Smooth muscle cell (in vitro differentiated cells): ENCODE data around the gene GRIP2. TPM values are rescaled to one million over a fixed set of nuclear protein-coding genes. Genes with fewer than 3 reads are reported as not detected.

ENCODE experiments used
- DNase-seq: peaks from one replicate; lab custom pipeline; 2025; ENCODE audit not compliant: unreplicated experiment; lab: John Stamatoyannopoulos, UW
- H2AFZ ChIP-seq: fragments of 200-600 bp; sonication (generic); 2 replicates; pipeline ENCODE4 v1.6.0; 2016; ENCODE audit warnings: antibody characterized with exemption, low read depth, mild to moderate bottlenecking
- H3F3A ChIP-seq: fragments of 200-600 bp; sonication (generic); 2 replicates; pipeline ENCODE4 v1.6.0; 2017; ENCODE audit warnings: antibody characterized with exemption, low read depth
- H3K27ac ChIP-seq: fragments of 200-600 bp; sonication (generic); 2 replicates; pipeline ENCODE4 v1.5.1; 2016; ENCODE audit warnings: low read depth, mild to moderate bottlenecking
- H3K27me3 ChIP-seq: fragments of 200-600 bp; sonication (generic); 2 replicates; pipeline ENCODE4 v1.6.1; 2016; ENCODE audit warnings: low read depth, mild to moderate bottlenecking
- H3K36me3 ChIP-seq: fragments of 200-600 bp; sonication (generic); 2 replicates; pipeline ENCODE4 v1.5.1; 2016; ENCODE audit warnings: low read depth
- H3K4me1 ChIP-seq: fragments of 200-600 bp; sonication (generic); 2 replicates; pipeline ENCODE4 v1.5.1; 2016; ENCODE audit warnings: low read depth
- H3K4me2 ChIP-seq: fragments of 200-600 bp; sonication (generic); 2 replicates; pipeline ENCODE4 v1.6.0; 2016; ENCODE audit warnings: mild to moderate bottlenecking
- H3K4me3 ChIP-seq: fragments of 200-600 bp; sonication (generic); 2 replicates; pipeline ENCODE4 v1.5.1; 2016; ENCODE audit warnings: mild to moderate bottlenecking
- H3K79me2 ChIP-seq: fragments of 200-600 bp; sonication (generic); 2 replicates; pipeline ENCODE4 v1.6.0; 2016; ENCODE audit warnings: low read depth, mild to moderate bottlenecking
- H3K9ac ChIP-seq: fragments of 200-600 bp; sonication (generic); 2 replicates; pipeline ENCODE4 v1.6.0; 2016; ENCODE audit warnings: low read depth
- H3K9me3 ChIP-seq: fragments of 200-600 bp; sonication (generic); replicated peaks from 2 replicates; pipeline ENCODE4 v1.5.1; 2016; ENCODE audit warnings: low read depth
- H4K20me1 ChIP-seq: fragments of 200-600 bp; sonication (generic); 2 replicates; pipeline ENCODE4 v1.6.0; 2016; ENCODE audit warnings: low read depth
- CTCF ChIP-seq: fragments of 200-600 bp; sonication (generic); IDR thresholded peaks from 2 replicates; pipeline ENCODE4 v1.5.1; 2017; ENCODE audit warnings: borderline replicate concordance, mild to moderate bottlenecking, antibody characterized with exemption; ENCODE audit not compliant: insufficient read depth, poor library complexity, severe bottlenecking
- WGBS: methylation state at CpG from one replicate; pipeline ENCODE4 v1.1.7; 2016; ENCODE audit warnings: low lambda C conversion rate; 5-methylcytosine and 5-hydroxymethylcytosine counted together
- polyA plus RNA-seq: library from polyadenylated mRNA; unstranded; fragments of >200 nt; fragmentation: Nextera tagmentation; extraction: Ambion mirVana; gene quantifications from 2 replicates; pipeline ENCODE4 v1.2.1, GENCODE V29; 2016
- total RNA-seq: library from RNA; depleted of rRNA; stranded (reverse); fragments of >200 nt; gene quantifications from 2 replicates; pipeline ENCODE4 v1.2.3, GENCODE V29; 2014

Gene GRIP2
- total RNA-seq, result 3.2 and 6.5 TPM in 2 replicates
- polyA plus RNA-seq, result 2.0 and 3.6 TPM in 2 replicates

GRCh38 chr3:14539742-14540491 lies at the start of gene GRIP2:
Gene GRIP2, minus strand, starts transcription at chr3:14540342. Its CDS starts 34 bp downstream, at chr3:14540308.
- no peak within 1 kb of the TSS for H3K4me2 ChIP-seq
- H3K9me3 ChIP-seq, result no peaks in the 10 kb centered on the region
- H3K36me3 ChIP-seq, result no peaks in the 10 kb centered on the region
- no peak for DNase-seq
- no peak within 1 kb of the TSS for H3K27ac ChIP-seq
- no peaks in the 10 kb centered on the region for H3K27me3 ChIP-seq
- H3K9ac ChIP-seq, result no peak within 1 kb of the TSS
- TF ChIP-seq CTCF, result no peak
- no peaks in the 10 kb centered on the region for H3K79me2 ChIP-seq
- peaks cover 3% of the 10 kb centered on the region for H3K4me1 ChIP-seq
- WGBS, result 79% methylated on average over 14 of the region's 14 CpGs
- no peak within 1 kb of the TSS for H3K4me3 ChIP-seq
- H4K20me1 ChIP-seq, result no peaks in the 10 kb centered on the region
- H3F3A ChIP-seq, result no peaks in the 10 kb centered on the region
- H2AFZ ChIP-seq, result no peak within 1 kb of the TSS

GRCh38 chr3:14588425-14589112 lies 48.4 kb upstream of the GRIP2 start:
- H4K20me1 ChIP-seq, result no peaks in the 10 kb centered on the region
- no peak for DNase-seq
- H3K36me3 ChIP-seq, result no peaks in the 10 kb centered on the region
- 87% methylated on average over 6 of the region's 6 CpGs for WGBS
- no peak for TF ChIP-seq CTCF
- H3K27ac ChIP-seq, result no peak overlapping the region
- no peak overlapping the region for H2AFZ ChIP-seq
- H3K27me3 ChIP-seq, result peaks cover 5% of the 10 kb centered on the region
- H3K79me2 ChIP-seq, result no peaks in the 10 kb centered on the region
- no peak overlapping the region for H3K4me3 ChIP-seq
- H3K9me3 ChIP-seq, result no peaks in the 10 kb centered on the region
- no peak overlapping the region for H3K4me2 ChIP-seq
- H3F3A ChIP-seq, result no peaks in the 10 kb centered on the region
- H3K4me1 ChIP-seq, result no peaks in the 10 kb centered on the region
- H3K9ac ChIP-seq, result no peak overlapping the region

DNA sequence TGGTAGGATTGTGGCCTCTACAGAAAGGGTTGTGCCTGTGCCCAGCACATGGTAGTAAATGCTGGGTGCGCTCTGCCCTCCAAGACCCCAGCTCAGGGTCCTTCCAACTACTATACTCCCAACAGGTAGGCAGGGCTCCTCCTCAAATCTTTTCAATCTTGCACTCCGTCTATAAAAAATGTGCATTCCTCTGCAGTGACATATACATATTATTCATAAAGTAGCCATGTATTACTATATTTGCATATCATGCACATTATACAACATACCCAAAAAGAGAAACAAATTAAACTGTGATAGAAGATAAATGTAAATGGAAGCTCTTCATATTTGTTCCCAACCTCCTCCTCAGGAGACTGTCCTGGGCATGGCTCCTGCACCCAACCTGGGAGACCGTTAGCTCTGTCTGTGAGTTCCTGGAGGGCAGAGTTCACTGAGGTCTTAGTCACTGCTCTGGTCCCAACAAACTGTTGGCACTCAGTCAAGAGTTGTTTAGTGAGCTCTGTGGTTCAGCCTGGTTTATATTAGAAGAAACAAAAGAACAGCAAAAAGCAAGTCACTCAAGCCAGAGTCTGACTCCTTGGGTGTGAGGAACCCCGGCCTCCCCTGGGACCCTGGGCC lies 47.7 kb upstream of the GRIP2 start:
- 80% methylated on average over 4 of the region's 4 CpGs for WGBS

More for the DNA sequence above, 47.7 kb upstream of the GRIP2 start:
- Histone ChIP-seq H3K27me3 (peaks cover 5% of the 10 kb centered on the region), H3K4me2 (no peak overlapping the region), H3K27ac (no peak overlapping the region), H3K79me2 (no peaks in the 10 kb centered on the region), H4K20me1 (no peaks in the 10 kb centered on the region), H3K4me1 (no peaks in the 10 kb centered on the region), H3F3A (no peaks in the 10 kb centered on the region), H3K9ac (no peak overlapping the region), H3K9me3 (no peaks in the 10 kb centered on the region), H3K4me3 (no peak overlapping the region), H3K36me3 (no peaks in the 10 kb centered on the region), H2AFZ (no peak overlapping the region)
- TF ChIP-seq CTCF, result no peak
- DNase-seq, result no peak
